SU-DHL-6 (cell line): ENCODE results near the gene C2CD2.

Experiments used
- H2AFZ ChIP-seq: fragments of 200-600 bp; sonication (generic); 2 replicates; pipeline ENCODE4 v1.6.1; 2014; ENCODE audit warnings: low read depth, mild to moderate bottlenecking, moderate library complexity, mixed read lengths, antibody characterized with exemption, low read length; ENCODE audit not compliant: severe bottlenecking
- H3F3A ChIP-seq: fragments of 200-600 bp; shearing (Covaris generic); 2 replicates; pipeline ENCODE4 v1.6.0; 2016; ENCODE audit warnings: antibody characterized with exemption, mild to moderate bottlenecking; ENCODE audit not compliant: insufficient read depth
- H3K27ac ChIP-seq: fragments of 200-600 bp; sonication (generic); 2 replicates; pipeline ENCODE4 v1.5.1; 2016; ENCODE audit warnings: low read depth, mild to moderate bottlenecking, low read length, moderate library complexity, mixed read lengths
- H3K27me3 ChIP-seq: fragments of 200-600 bp; sonication (generic), shearing (Covaris generic); 2 replicates; pipeline ENCODE4 v1.6.0; 2014; ENCODE audit warnings: mild to moderate bottlenecking, low read length
- H3K36me3 ChIP-seq: fragments of 200-600 bp; sonication (generic); 2 replicates; pipeline ENCODE4 v1.6.1; 2014; ENCODE audit warnings: mild to moderate bottlenecking, low read length, mixed read lengths
- H3K4me2 ChIP-seq: fragments of 300-600, 200-600 bp; shearing (Covaris generic), sonication (generic); 2 replicates; pipeline ENCODE4 v1.6.0; 2014; ENCODE audit warnings: low read length, low read depth, mild to moderate bottlenecking; ENCODE audit not compliant: poor library complexity, severe bottlenecking
- H3K4me3 ChIP-seq: fragments of 200-600 bp; sonication (generic); 2 replicates; pipeline ENCODE4 v1.5.1; 2014; ENCODE audit warnings: antibody characterized with exemption, low read length, mild to moderate bottlenecking, mixed read lengths; ENCODE audit not compliant: insufficient read depth, poor library complexity, severe bottlenecking
- H3K79me2 ChIP-seq: fragments of 200-600 bp; sonication (generic); 2 replicates; pipeline ENCODE4 v1.6.1; 2014; ENCODE audit warnings: mild to moderate bottlenecking, low read length, moderate library complexity; ENCODE audit not compliant: insufficient read depth
- H3K9ac ChIP-seq: fragments of 200-600 bp; sonication (generic); 2 replicates; pipeline ENCODE4 v1.7.0; 2014; ENCODE audit warnings: mild to moderate bottlenecking, low read length
- H3K9me2 ChIP-seq: fragments of 200-600 bp; sonication (generic); replicated peaks from 2 replicates; pipeline ENCODE4 v1.6.1; 2014; ENCODE audit warnings: low read length; ENCODE audit not compliant: insufficient read depth
- H3K9me3 ChIP-seq: fragments of 200-600 bp; sonication (generic); 2 replicates; pipeline ENCODE4 v1.6.1; 2014; ENCODE audit warnings: low read length, mixed read lengths; ENCODE audit not compliant: insufficient read depth
- H4K20me1 ChIP-seq: fragments of 200-600 bp; sonication (generic); 2 replicates; pipeline ENCODE4 v1.6.1; 2014; ENCODE audit warnings: low read depth, mild to moderate bottlenecking, antibody characterized with exemption, low read length, moderate library complexity, mixed read lengths
- EZH2phosphoT487 ChIP-seq: fragments of 200-600 bp; sonication (generic), shearing (Covaris generic); conservative IDR thresholded peaks from 2 replicates; pipeline ENCODE4 v1.6.1; 2018; ENCODE audit warnings: mild to moderate bottlenecking, antibody characterized with exemption, low read length, moderate library complexity, mixed read lengths
- TF ChIP-seq, protein P1 (sequence below): fragments of 200-600 bp; sonication (generic); IDR thresholded peaks from one replicate; pipeline ENCODE4 v1.5.1; 2017; ENCODE audit warnings: antibody characterized with exemption, mild to moderate bottlenecking, low read length, moderate library complexity; ENCODE audit not compliant: insufficient read depth, poor library complexity, severe bottlenecking

C2CD2 gene

DNA sequence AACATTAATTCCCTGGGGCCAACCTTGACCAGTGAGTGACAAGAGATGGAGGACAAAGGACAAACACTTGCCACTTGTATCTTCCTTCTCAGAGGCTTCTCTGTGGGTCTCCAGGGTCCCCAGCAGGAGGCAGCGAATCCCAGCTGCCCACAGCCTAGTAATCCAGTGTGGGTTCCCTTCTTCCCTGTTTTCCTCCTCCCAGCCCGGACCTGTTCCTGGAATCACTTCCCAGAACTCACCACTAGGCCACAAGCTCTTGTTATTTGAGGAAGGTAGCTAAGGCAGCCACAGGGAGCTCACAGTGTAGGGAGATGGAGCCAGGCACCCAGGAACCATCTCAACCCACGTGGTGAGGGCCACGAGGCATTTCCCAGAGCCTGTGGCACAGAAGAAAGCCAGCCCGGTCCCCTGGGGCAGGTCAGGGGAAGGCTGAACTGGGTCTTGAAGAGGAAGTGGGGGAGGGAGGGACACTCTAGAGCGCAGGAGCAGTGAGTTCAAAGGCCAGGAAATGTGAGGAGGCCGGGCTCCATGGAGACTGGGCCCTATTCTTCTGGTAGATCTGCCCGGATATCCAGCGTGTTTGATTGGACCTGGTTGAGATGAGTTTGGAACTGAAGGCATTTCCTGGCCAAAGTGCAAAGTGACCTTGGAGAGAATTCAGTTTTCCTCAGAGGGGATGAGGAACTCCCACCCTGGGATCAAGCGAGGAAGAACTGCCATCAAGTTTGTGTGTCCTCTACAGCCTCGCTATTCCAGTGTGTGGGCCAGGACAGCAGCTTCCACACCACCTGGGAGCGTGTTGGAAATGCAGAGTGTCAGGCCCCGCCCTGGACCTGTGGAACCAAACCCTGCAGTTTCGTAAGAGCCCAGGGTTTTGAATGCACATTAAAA lies 20.3 kb upstream of the C2CD2 start:
- no peak overlapping the region for H3K4me3 ChIP-seq
- no peak for TF ChIP-seq EZH2phosphoT487
- TF ChIP-seq, protein P1, sequence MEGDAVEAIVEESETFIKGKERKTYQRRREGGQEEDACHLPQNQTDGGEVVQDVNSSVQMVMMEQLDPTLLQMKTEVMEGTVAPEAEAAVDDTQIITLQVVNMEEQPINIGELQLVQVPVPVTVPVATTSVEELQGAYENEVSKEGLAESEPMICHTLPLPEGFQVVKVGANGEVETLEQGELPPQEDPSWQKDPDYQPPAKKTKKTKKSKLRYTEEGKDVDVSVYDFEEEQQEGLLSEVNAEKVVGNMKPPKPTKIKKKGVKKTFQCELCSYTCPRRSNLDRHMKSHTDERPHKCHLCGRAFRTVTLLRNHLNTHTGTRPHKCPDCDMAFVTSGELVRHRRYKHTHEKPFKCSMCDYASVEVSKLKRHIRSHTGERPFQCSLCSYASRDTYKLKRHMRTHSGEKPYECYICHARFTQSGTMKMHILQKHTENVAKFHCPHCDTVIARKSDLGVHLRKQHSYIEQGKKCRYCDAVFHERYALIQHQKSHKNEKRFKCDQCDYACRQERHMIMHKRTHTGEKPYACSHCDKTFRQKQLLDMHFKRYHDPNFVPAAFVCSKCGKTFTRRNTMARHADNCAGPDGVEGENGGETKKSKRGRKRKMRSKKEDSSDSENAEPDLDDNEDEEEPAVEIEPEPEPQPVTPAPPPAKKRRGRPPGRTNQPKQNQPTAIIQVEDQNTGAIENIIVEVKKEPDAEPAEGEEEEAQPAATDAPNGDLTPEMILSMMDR, result no peak

DNA sequence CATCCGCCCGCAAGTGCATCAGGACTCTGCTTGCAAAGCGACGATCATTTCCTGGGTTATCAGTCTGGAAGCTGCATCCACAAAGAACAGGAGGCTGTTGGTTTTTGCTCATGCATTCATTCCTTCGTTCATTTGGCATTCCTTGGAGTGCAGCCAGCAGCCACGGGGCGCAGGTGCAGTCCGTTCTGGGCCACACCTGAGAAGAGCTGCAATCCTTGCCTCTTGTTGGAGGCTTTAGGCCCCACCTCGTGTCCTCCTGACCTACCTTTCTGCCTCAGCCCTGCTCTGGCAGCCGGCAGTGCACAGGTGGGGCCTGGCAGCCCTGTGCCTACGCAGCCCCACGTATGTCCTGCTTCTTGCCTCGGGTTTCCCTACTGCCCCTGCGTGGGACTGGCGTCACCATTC lies 19.6 kb upstream of the C2CD2 start:
- TF ChIP-seq, protein P1, result no peak
- H3K36me3 ChIP-seq, result no peaks in the 10 kb centered on the region
- no peak overlapping the region for H3K4me3 ChIP-seq
- no peaks in the 10 kb centered on the region for H3K9me3 ChIP-seq
- no peak overlapping the region for H2AFZ ChIP-seq
- H3K9me2 ChIP-seq, result no peaks in the 10 kb centered on the region
- no peaks in the 10 kb centered on the region for H4K20me1 ChIP-seq
- H3F3A ChIP-seq, result no peaks in the 10 kb centered on the region
- H3K79me2 ChIP-seq, result no peaks in the 10 kb centered on the region
- H3K27ac ChIP-seq, result no peak overlapping the region
- H3K27me3 ChIP-seq, result no peaks in the 10 kb centered on the region
- H3K4me2 ChIP-seq, result no peak overlapping the region
- H3K9ac ChIP-seq, result no peak overlapping the region

More for the DNA sequence above, 20.3 kb upstream of the C2CD2 start:
- Histone ChIP-seq H3K9me2 (no peaks in the 10 kb centered on the region), H3K36me3 (no peaks in the 10 kb centered on the region), H3F3A (no peaks in the 10 kb centered on the region), H3K79me2 (no peaks in the 10 kb centered on the region), H4K20me1 (no peaks in the 10 kb centered on the region), H2AFZ (no peak overlapping the region), H3K9ac (no peak overlapping the region), H3K4me2 (no peak overlapping the region), H3K27me3 (no peaks in the 10 kb centered on the region), H3K9me3 (no peaks in the 10 kb centered on the region), H3K27ac (no peak overlapping the region)

DNA sequence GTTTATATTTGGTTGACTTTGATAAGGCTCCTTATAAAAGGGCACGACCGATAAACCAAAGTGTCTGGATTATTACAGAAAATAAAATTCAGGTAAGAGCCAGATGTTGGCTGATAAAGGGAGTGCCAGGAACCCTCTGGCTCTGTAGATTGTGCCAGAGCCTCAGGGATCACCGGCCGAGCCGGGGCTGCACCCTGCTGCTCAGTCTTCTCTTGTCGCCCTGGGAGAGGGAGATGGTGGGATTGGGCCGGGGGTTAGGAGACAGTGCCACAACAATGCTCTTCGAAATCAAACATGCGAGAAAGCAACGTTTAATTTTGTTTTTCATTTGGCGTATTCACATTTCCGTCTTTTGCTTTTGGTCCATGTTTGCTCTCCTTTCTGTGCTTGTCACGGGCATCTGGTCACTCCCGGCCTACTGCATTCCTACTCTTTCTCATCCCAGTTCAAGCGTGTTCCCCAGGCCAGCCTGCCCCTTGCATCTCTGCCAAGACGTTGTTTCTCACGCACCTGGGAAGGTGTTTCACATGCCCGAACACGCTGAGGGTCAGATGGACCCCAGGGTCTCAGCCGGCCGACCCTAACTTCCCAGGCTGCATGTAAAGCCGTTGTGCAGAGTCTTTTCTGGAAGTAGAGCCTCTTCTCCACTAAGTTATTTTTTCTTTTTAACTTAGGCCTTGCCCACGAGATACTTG lies 18.8 kb upstream of the C2CD2 start:
- no peaks in the 10 kb centered on the region for H3K9me3 ChIP-seq
- no peak for TF ChIP-seq EZH2phosphoT487
- TF ChIP-seq, protein P1, result no peak
- H2AFZ ChIP-seq, result no peak overlapping the region
- no peaks in the 10 kb centered on the region for H3K27me3 ChIP-seq
- no peaks in the 10 kb centered on the region for H4K20me1 ChIP-seq
- no peaks in the 10 kb centered on the region for H3K36me3 ChIP-seq
- no peak overlapping the region for H3K4me3 ChIP-seq
- no peaks in the 10 kb centered on the region for H3K79me2 ChIP-seq
- no peaks in the 10 kb centered on the region for H3F3A ChIP-seq
- H3K4me2 ChIP-seq, result no peak overlapping the region
- no peak overlapping the region for H3K9ac ChIP-seq
- no peak overlapping the region for H3K27ac ChIP-seq
- no peaks in the 10 kb centered on the region for H3K9me2 ChIP-seq
